Activated naive CD8-positive, alpha-beta T cell treated with anti-CD3 and anti-CD28 coated beads, Interleukin-2, amount 50 U/mL, for 16 hours (primary cell): ENCODE measurements around the gene DAAM2.

Source experiments
- DNase-seq: peaks from one replicate; pipeline ENCODE4 v3.0.0-alpha.2; 2020; ENCODE audit warnings: low read depth, low spot score

The DAAM2 gene

GRCh38 chr6:39787322-39787721 is 4.9 kb upstream of the DAAM2 start:
- DNase-seq: no peak

GRCh38 chr6:39790772-39791171 is 1.4 kb upstream of the DAAM2 start:
- no peak for DNase-seq

GRCh38 chr6:39791311-39791710 is 865 bp upstream of the DAAM2 start:
- DNase-seq: no peak

GRCh38 chr6:39792540-39793450 is 619 bp downstream of the DAAM2 start:
- DNase-seq: no peak

- DNase-seq: no peak
These were observed 1.3 kb downstream of the DAAM2 start for GRCh38 chr6:39793516-39793915.

GRCh38 chr6:39794231-39794630 is 2.1 kb downstream of the DAAM2 start:
- no peak for DNase-seq

GRCh38 chr6:39797751-39798150 is 5.6 kb downstream of the DAAM2 start:
- DNase-seq: no peak

- no peak for DNase-seq
These were observed 8.2 kb downstream of the DAAM2 start for GRCh38 chr6:39800034-39801032.

- DNase-seq: no peak
These were observed 9.5 kb downstream of the DAAM2 start for GRCh38 chr6:39801456-39802251.

GRCh38 chr6:39803872-39804271 is 11.7 kb downstream of the DAAM2 start:
- no peak for DNase-seq

- DNase-seq: no peak
These were observed 12.4 kb downstream of the DAAM2 start for GRCh38 chr6:39804466-39805065.

GRCh38 chr6:39806278-39806677 is 14.1 kb downstream of the DAAM2 start:
- no peak for DNase-seq

GRCh38 chr6:39808346-39808745 is 16.2 kb downstream of the DAAM2 start:
- DNase-seq: no peak

GRCh38 chr6:39808964-39809363 is 16.8 kb downstream of the DAAM2 start:
- no peak for DNase-seq

GRCh38 chr6:39811835-39812345 is 19.7 kb downstream of the DAAM2 start:
- no peak for DNase-seq

- no peak for DNase-seq
These were observed 20.3 kb downstream of the DAAM2 start for GRCh38 chr6:39812496-39812852.

- no peak for DNase-seq
These were observed 20.8 kb downstream of the DAAM2 start for GRCh38 chr6:39812853-39813533.

- DNase-seq: no peak
These were observed 22.1 kb downstream of the DAAM2 start for GRCh38 chr6:39814236-39814635.

GRCh38 chr6:39815356-39815755 is 23.2 kb downstream of the DAAM2 start:
- no peak for DNase-seq

- DNase-seq: no peak
These were observed 24.6 kb downstream of the DAAM2 start for GRCh38 chr6:39816747-39817146.
